Tibial nerve (tissue), 4 donors: ENCODE results near the gene EXD2. TPM values are rescaled to one million over a fixed set of nuclear protein-coding genes. Genes with fewer than 3 reads are reported as not detected.
A peak's percentile ranks its signal among the peaks of the same experiment; 100 is the strongest.

Experiments
- DNase-seq, 2 donors: peaks; one replicate each; pipeline ENCODE4 v3.0.0-alpha.2; 2019; ENCODE audit warnings: low spot score in 2 of 2
- H3K27ac ChIP-seq, 4 donors: fragments of 200-600 bp; sonication (generic) in 3 of 4; one replicate each; pipeline ENCODE4 v1.5.1; 2017 to 2019; ENCODE audit warnings: mild to moderate bottlenecking in 1 of 4
- H3K27me3 ChIP-seq, 2 donors: fragments of 200-600 bp; sonication (generic) in 1 of 2; one replicate each; pipeline versions ENCODE4 v1.5.1 to v1.6.0; 2017 to 2019
- H3K36me3 ChIP-seq, 3 donors: fragments of 200-600 bp; sonication (generic); one replicate each; pipeline ENCODE4 v1.5.1; 2018 to 2019
- H3K4me1 ChIP-seq, 4 donors: fragments of 200-600 bp; sonication (generic) in 3 of 4; one replicate each; pipeline ENCODE4 v1.5.1; 2017 to 2019
- H3K4me3 ChIP-seq, 4 donors: fragments of 200-600 bp; sonication (generic) in 3 of 4; one replicate each; pipeline ENCODE4 v1.5.1; 2017 to 2019; ENCODE audit warnings: mild to moderate bottlenecking in 1 of 4, moderate library complexity in 1 of 4
- H3K9me3 ChIP-seq, 4 donors: fragments of 200-600 bp; sonication (generic) in 3 of 4; one replicate each; pipeline ENCODE4 v1.5.1; 2017 to 2019
- EP300 ChIP-seq, 2 donors: sonication (generic); formaldehyde crosslinking; IDR thresholded peaks; one replicate each; pipeline ENCODE4 v1.6.1; 2017; ENCODE audit warnings: antibody characterized with exemption in 2 of 2, mild to moderate bottlenecking in 1 of 2
- POLR2A ChIP-seq, 2 donors: fragments of 450-650 bp; IDR thresholded peaks; one replicate each; pipeline ENCODE4 v1.6.1; 2017; ENCODE audit warnings: antibody characterized with exemption in 2 of 2, mild to moderate bottlenecking in 2 of 2, moderate library complexity in 2 of 2
- WGBS, 2 donors: methylation state at CpG; one replicate each; pipeline ENCODE4 v1.1.5; 2018; 5-methylcytosine and 5-hydroxymethylcytosine counted together
- total RNA-seq, 4 donors: library from RNA; depleted of rRNA; stranded (reverse); fragments of >200 nt; gene quantifications; one replicate each; pipeline ENCODE4 v1.1.0, GENCODE V29; 2016
- TF ChIP-seq, protein P1 (sequence below), 5 experiments: fragments of 200-600 bp in 3 of 5; fragments of 450-650 bp in 2 of 5; sonication (generic) in 3 of 5; IDR thresholded peaks; one replicate each; pipeline ENCODE4 v1.5.1; 2016 to 2019; ENCODE audit warnings: antibody characterized with exemption in 5 of 5, mild to moderate bottlenecking in 3 of 5, moderate library complexity in 2 of 5

The EXD2 gene
- total RNA-seq, 4 donors from 2014 or later, result 17.4 to 24.7 (median 20.9) TPM

DNA sequence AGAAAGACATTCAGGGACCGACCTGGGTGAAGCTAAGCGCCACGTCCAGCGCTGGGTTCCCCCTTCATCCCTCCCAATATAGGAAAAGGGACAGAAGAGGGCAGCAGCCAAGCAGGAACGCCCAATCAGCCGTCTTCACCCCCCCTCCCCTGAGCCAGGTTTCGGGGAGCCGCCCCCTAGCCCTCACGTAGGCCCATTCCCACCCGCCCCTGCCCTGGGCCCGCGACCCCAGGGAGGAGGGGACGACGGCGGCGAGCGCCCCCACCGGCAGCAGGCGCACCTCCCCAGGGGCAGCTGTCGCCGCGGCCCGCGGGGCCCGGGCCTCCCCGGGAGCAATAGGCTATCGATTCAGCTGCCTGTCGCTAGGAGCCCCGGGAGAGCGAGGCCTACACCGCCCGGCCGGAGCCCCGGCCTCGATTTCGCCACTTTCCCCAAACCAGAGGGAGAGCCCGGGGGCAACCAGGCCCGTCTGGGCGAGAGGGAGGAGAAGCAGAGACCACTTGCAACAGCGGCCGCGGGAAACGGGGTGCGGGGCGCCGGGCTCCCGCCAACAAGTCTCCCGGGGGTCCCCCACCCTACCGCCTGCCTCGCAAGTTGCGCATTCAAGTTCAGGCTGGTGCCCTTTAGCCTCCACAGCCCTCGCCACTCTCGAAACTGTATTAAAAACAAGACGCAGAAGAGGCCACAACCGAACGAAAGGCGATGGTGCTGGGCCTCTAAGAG is 39.7 kb upstream of the EXD2 start:
- Histone ChIP-seq H3K27ac (peak overlapping the region; percentile 76 to 96 (median 94)), H3K9me3 (no peaks in the 10 kb centered on the region), H3K4me3 (peak overlapping the region; percentile 60 to 91 (median 84)), H3K27me3 (no peaks in the 10 kb centered on the region), H3K4me1 (peaks cover 0 to 55% (median 7%) of the 10 kb centered on the region in 4 donors), H3K36me3 (peaks cover 0 to 11% (median 0%) of the 10 kb centered on the region in 3 donors)
- DNase-seq, result peak; percentile 25 to 50
- TF ChIP-seq POLR2A (IDR thresholded peaks at IDR 0.05) (peak in 1 of 2 donors; percentile 32), EP300 (IDR thresholded peaks at IDR 0.05) (peak in 1 of 2 donors; percentile 56)
- TF ChIP-seq, protein P1, sequence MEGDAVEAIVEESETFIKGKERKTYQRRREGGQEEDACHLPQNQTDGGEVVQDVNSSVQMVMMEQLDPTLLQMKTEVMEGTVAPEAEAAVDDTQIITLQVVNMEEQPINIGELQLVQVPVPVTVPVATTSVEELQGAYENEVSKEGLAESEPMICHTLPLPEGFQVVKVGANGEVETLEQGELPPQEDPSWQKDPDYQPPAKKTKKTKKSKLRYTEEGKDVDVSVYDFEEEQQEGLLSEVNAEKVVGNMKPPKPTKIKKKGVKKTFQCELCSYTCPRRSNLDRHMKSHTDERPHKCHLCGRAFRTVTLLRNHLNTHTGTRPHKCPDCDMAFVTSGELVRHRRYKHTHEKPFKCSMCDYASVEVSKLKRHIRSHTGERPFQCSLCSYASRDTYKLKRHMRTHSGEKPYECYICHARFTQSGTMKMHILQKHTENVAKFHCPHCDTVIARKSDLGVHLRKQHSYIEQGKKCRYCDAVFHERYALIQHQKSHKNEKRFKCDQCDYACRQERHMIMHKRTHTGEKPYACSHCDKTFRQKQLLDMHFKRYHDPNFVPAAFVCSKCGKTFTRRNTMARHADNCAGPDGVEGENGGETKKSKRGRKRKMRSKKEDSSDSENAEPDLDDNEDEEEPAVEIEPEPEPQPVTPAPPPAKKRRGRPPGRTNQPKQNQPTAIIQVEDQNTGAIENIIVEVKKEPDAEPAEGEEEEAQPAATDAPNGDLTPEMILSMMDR (IDR thresholded peaks at IDR 0.05), result peak; percentile 44 to 76 (median 70)
- 0 to 1% methylated on average over 11 to 23 of the region's 57 CpGs for WGBS, 2 donors

DNA sequence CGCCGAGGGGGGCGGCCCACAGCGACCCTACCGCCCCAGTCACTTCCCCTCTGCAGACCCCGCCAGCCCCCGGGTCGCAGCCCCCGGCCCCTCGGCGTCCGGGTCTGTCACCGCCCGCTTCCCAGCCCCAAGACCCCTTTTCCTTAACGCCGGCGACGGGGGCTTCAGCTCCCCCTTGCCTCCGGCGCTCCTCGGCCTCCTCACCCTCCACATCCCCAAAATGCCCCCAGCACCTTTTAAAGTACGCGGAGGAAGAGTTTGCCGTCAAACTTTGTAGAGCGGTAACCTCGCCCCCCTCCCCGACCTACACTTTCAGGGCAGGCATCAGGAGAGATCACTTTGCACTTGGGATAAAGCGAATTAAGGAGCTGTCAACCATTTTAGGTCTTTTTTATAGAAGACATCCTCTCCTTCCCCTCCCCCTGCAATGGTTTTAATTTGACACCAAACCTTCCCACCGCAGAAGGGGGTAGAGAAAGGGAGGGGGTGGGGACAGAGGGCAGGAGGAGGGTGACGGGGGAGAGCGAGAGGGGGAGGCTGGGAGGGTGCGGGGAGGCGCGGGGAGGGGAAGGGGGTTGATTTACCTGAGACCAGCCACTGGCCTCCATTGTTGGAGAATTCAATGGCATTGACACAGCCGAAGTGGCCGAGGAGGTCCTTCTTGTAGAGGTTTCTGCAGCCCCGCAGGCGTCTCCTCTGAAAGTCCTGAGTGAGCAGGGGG is 39.0 kb upstream of the EXD2 start:
- TF ChIP-seq, protein P1 (IDR thresholded peaks at IDR 0.05), result no peak
- TF ChIP-seq POLR2A (IDR thresholded peaks at IDR 0.05), result no peak
- TF ChIP-seq EP300 (IDR thresholded peaks at IDR 0.05), result no peak
- no peaks in the 10 kb centered on the region for H3K9me3 ChIP-seq
- DNase-seq, result no peak
- 0 to 1% methylated on average over 38 of the region's 38 CpGs for WGBS, 2 donors
- peaks cover 0 to 54% (median 7%) of the 10 kb centered on the region in 4 donors for H3K4me1 ChIP-seq
- H3K36me3 ChIP-seq, result peaks cover 0 to 11% (median 0%) of the 10 kb centered on the region in 3 donors
- H3K27me3 ChIP-seq, result no peaks in the 10 kb centered on the region
- peak overlapping the region; percentile 60 to 91 (median 84) for H3K4me3 ChIP-seq
- H3K27ac ChIP-seq, result peak overlapping the region; percentile 76 to 96 (median 94)

- Histone ChIP-seq H3K27me3 (no peaks in the 10 kb centered on the region), H3K4me3 (peak within 1 kb of the TSS; percentile 60 to 91 (median 84)), H3K4me1 (peaks cover 0 to 49% (median 7%) of the 10 kb centered on the region in 4 donors), H3K36me3 (peaks cover 0 to 11% (median 0%) of the 10 kb centered on the region in 3 donors), H3K27ac (peak within 1 kb of the TSS; percentile 76 to 96 (median 94)), H3K9me3 (no peaks in the 10 kb centered on the region)
- TF ChIP-seq EP300 (IDR thresholded peaks at IDR 0.05) (no peak), POLR2A (IDR thresholded peaks at IDR 0.05) (no peak)
- TF ChIP-seq, protein P1 (IDR thresholded peaks at IDR 0.05), result no peak
- peak; percentile 83 for DNase-seq
- 0 to 1% methylated on average over 8 to 14 of the region's 26 CpGs for WGBS, 2 donors
Measured at GRCh38 chr14:69152902-69153151, 38.5 kb upstream of the EXD2 start, which contains the start of gene DCAF5. Gene DCAF5 (minus strand): TSS chr14:69153119. CDS start chr14:69152978, 141 bp downstream.

DNA sequence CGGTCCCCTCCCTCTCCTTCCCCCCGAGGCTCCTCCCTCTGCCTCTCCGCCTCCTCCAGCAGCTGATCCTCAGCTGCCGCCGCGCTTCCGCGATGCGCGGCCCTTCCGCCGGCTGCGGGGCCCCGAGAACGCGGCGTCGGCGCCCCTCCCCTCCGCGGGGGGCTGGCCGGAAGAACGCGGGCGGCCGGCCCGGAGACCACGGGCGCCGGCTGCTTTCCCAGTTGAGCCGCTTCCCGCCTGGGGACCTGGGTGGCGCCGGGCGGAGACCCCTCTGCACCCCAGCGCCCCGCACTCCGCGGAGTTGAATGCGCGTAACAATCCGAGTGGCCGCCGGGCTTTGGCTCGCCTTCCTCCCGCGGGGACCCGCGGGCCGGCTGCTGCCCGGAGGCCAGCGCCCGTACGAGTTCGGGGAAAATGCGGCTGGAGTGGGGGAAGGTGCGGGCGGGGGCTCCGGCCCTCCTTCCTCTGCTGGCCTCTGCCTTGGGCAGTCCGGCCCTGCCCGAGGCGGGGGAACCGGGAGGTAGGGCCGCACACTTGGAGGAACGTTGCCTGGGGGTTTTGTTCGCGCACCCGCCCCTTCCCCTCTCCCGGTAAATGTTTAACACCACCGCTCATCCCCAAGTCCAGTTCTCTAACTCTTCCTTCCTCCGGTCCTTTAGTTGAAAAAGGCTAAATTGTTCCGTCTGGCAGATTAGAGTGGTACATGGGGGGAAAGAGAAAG is 38.0 kb upstream of the EXD2 start:
- Histone ChIP-seq H3K27ac (peak overlapping the region; percentile 76 to 96 (median 94)), H3K36me3 (peaks cover 0 to 8% (median 0%) of the 10 kb centered on the region in 3 donors), H3K9me3 (no peaks in the 10 kb centered on the region), H3K4me1 (peaks cover 0 to 44% (median 7%) of the 10 kb centered on the region in 4 donors), H3K4me3 (peak overlapping the region; percentile 60 to 91 (median 84)), H3K27me3 (no peaks in the 10 kb centered on the region)
- TF ChIP-seq, protein P1 (IDR thresholded peaks at IDR 0.05), result peak in 2 of 5 experiments; percentile 36 to 42
- TF ChIP-seq EP300 (IDR thresholded peaks at IDR 0.05), result peak in 1 of 2 donors; percentile 89
- peak; percentile 41 to 78 for TF ChIP-seq POLR2A (IDR thresholded peaks at IDR 0.05)
- 0 to 1% methylated on average over 67 to 70 of the region's 72 CpGs for WGBS, 2 donors
- DNase-seq, result peak in 1 of 2 donors; percentile 10
